HTR-8/SVneo (cell line): ENCODE data around the gene AQP5.

ENCODE experiments used
- DNase-seq: peaks from one replicate; pipeline ENCODE4 v3.0.0; 2011; ENCODE audit warnings: low spot score, mixed read lengths; ENCODE audit not compliant: insufficient read length
- FAIRE-seq: peaks from 2 replicates; lab custom pipeline; 2011; peaks lifted over from hg19 to GRCh38; lab: Jason Lieb, UNC

The AQP5 gene

DNA sequence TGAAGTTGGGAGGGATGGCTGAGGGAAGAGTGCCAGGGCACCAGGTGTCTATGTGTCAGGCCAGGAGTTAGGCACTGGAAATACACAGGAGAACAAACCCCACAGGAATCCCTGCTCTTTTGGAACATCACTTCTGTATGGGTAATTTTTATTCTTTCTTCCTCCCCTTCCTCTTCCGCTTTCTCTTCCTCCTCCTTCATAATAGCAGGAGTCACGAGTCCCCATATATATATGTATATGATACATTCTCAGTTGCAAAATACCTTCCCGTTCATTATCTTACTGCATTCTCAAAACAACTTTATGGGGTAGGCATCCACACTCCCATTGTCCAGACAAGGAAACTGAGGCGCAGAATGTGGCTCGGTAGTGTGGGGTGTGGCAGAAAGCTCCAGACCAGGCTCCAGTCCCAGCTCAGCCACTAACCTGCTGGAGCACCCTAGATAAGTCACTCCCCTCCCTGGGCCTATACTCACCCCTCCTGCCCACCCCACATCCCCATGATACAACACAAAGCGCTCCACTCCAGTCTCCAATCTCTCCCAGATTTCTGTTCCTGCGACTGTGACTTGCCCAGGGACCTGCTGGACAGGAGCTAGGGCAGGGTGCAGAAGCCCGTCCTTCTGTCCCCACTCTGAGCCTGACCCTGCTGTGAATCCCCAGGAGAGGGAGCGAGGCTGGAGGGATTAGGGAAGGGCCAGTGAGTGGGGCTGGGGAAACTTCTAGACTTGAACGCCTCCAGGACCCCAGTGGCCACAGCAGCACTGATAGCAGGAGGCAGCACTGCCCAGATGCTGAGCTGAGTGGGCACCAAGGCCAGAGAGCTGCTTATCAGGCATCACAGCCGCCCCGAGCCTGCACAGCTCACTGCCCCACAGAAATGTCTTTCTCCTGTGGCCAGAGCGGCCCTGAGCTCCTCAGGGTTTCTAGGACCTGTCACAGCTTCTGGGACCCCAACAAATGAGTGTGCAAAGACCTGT is 12.5 kb upstream of the AQP5 start:
- DNase-seq (no peak), FAIRE-seq (no peak)

DNA sequence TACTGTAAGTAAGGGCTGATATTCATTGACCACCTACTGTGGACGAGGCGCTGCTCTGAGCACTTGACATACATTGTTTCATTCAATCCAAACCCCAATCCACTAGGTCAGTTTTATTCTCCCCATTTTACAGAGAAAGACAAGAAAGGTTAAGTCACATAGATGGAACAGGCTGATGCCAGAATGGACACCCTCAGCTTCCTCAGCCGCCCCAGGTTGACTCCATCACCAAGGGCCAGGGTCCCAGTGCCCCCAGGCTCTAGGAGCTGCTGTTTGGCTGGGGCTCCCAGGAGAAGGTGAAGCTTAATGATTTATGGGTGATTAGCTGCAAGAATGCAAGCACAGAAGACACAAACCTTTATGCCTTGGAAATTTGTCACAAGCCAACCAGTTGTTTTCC is 11.8 kb upstream of the AQP5 start:
- FAIRE-seq = no peak
- DNase-seq = no peak

DNA sequence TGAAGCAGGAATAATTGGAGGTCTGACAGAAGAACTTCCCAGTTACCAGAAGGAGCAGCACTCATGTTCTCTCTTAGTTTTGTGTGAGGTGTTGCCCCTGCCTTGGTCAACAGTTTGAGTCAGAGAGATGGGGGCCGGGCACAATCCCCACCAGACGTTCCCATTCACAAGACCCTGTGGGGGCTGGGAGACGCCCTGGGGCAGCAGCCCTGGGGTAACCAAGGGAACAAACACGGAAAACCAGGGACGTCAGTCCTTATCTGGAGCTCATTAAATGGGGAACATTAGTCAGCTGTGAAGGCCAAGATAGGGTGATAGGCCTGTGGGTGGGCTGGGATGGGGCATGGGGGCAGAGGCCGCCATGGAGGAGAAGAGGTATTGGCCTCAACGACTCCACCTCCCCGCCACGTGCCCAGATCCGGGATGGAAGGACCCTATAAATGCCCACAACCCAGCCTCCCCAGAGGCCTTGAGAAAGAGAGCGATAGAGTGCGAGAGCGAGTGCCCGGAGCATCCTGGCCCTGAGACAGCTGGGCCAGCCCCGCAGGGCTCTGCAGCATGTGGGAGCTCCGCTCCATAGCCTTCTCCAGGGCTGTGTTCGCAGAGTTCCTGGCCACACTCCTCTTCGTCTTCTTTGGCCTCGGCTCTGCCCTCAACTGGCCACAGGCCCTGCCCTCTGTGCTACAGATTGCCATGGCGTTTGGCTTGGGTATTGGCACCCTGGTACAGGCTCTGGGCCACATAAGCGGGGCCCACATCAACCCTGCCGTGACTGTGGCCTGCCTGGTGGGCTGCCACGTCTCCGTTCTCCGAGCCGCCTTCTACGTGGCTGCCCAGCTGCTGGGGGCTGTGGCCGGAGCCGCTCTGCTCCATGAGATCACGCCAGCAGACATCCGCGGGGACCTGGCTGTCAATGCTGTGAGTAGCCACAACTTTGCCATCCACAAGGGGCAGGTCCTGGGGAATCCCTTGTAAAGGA is 11.1 kb upstream of the AQP5 start, which contains the start of gene AQP2:
AQP2 (plus strand) TSS at position 465 of the 979 bp plus-strand sequence; CDS start at position 559, 94 bp downstream.
- FAIRE-seq = no peak
- no peak for DNase-seq

DNA sequence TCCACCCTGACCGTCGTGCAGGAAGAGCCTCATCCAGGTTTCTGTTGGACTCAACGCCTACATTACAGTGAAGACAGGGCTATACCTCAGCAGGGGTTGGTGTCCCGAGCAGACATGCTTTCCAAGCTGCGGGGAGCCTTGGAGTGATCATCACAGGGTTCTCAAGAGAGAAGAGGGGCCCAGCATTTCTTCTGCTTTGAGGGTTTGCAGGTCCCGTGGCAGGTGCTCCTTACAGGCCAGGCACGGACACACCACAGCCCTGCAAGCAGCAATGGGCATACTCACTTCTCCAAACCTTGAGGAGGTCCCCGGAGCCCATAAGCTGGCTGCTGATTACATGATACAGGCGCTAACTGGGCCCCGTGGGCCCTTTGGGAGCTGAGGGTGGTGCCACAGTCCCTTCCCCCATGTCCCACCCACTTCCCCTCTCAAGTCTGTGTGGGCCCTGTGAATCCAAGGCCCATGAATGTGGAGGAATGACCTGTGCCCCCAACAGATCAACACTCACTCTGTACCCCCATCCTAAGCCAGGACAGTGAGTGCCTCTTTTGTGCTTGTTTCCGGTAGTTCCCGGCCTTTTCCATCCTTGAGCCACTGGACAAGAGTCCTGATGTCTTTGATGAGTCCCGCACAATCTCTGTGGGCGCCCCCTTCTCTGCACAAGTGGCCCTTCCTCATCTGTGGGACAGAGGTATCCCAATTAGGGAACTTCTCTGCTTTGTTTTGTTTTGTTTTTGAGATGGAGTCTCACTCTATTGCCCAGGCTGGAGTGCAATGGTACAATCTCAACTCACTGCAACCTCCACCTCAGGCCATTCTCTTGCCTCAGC is 10.0 kb upstream of the AQP5 start:
- no peak for FAIRE-seq
- DNase-seq = no peak

DNA sequence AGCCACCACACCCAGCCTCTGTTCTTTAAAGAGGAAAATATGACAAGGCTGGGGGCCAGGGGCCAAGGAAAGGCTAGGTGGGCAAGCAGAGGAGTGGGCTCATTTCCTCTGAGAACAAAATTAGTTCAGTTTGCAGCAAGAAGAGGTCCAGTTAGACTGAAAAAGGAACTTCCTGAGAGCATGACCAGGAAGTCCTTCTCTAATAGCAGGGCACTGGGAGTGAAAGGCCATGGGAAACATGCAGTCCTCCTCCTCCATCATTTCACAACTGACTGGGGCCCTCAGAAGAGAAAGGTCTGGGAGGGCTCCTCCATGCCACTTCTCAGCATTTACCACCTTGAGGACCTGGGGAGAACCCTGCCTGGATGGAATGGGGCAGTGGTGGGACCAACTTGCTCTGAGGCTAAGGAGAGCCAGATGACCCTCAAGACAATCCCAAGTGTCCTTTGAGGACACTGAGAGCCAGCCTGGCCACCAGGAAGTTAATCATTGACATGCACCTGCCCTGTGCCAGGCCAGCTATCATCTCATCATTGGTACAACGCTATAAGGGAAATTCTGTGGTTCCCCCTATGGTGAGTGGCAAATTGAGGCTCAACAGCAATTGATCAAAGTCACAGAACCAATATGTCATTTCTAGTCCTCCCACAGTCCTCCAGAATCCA is 9.1 kb upstream of the AQP5 start:
- FAIRE-seq = no peak
- DNase-seq = no peak

DNA sequence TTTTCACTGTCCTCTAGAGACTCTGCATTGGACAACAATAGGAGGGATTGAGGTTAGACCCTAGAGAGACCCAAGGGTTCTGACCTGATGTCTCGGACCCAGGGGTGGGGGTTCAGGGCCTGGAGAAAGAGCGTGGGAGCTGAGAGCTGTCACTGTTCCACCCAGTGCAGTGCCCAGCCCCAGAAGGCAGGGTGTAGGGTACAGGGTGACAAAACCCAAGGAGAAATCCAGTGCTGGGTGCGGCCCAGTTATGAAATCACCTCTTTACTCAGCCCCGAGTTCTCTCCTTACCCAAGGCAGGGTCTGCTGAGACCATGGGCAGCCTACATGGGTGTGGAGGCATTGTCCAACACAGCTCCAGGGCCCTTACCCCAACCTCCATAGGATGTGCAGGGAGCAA is 8.5 kb upstream of the AQP5 start:
- DNase-seq (no peak), FAIRE-seq (no peak)

DNA sequence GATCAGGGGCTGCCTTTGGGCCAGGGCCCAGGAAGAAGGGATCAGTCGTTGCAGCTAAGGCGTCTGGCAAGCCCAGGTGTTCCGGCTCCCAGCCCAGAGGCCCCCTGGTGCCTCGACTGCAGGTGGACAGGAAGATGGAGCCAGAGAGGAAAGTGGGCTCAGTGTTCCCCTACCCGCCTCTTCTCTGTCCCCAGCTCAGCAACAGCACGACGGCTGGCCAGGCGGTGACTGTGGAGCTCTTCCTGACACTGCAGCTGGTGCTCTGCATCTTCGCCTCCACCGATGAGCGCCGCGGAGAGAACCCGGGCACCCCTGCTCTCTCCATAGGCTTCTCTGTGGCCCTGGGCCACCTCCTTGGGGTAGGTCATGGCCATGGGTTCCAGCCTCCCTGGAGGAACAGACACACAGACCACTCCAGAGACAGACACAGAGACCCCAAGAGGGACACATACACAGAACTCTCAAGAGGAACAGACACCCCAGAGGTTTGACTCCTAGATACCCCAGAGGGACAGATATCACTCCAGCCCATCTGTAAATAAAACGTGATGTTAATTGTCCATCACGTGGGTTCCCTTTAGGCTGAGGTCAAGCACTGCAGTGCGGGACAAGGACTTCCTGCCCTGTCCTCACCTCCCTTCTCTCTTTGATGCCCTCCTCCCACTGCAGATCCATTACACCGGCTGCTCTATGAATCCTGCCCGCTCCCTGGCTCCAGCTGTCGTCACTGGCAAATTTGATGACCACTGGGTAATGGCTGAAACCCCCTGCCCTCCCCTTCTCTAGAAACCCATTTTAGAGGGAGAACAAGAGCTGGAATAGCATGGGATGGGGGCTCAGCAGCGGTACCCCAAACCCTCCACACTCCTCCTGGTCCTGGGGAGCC is 7.5 kb upstream of the AQP5 start:
- peak; percentile 28 for FAIRE-seq
- no peak for DNase-seq

DNA sequence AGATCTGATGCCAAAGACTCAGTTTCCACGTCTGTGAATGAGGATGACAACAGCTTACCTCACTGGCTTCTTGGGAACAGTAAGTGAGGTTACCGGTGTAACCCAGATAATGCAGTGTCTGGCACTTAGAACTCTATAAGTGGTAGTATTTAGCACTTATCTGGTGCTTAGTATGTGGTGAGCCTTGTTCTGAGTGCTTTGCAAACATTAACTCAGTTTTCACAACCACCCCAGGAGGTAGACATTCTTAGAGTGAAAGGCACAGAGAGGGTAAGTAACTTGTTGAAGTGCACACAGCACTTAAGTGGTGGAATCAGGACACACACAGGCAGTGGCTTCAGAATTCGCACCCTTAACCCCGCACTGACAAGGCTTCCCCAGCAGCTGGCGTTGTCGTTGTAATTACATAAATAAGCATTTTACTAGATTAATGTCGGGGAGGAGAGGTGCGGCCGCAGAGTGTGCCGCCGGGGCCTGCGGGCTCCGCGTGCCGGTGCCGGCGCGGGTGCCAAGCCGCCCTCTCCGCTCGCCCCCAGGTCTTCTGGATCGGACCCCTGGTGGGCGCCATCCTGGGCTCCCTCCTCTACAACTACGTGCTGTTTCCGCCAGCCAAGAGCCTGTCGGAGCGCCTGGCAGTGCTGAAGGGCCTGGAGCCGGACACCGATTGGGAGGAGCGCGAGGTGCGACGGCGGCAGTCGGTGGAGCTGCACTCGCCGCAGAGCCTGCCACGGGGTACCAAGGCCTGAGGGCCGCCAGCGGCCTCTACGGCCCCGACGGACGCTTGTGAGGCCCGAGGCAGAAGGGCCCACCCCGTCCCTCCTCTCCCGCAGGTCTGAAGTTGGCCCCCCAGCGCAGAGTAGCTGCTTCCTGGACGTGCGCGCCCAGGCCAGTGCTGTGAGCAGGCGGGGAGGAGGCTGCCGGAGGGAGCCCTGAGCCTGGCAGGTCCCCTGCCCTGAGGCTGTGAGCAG is 6.5 kb upstream of the AQP5 start:
- no peak for DNase-seq
- no peak for FAIRE-seq

DNA sequence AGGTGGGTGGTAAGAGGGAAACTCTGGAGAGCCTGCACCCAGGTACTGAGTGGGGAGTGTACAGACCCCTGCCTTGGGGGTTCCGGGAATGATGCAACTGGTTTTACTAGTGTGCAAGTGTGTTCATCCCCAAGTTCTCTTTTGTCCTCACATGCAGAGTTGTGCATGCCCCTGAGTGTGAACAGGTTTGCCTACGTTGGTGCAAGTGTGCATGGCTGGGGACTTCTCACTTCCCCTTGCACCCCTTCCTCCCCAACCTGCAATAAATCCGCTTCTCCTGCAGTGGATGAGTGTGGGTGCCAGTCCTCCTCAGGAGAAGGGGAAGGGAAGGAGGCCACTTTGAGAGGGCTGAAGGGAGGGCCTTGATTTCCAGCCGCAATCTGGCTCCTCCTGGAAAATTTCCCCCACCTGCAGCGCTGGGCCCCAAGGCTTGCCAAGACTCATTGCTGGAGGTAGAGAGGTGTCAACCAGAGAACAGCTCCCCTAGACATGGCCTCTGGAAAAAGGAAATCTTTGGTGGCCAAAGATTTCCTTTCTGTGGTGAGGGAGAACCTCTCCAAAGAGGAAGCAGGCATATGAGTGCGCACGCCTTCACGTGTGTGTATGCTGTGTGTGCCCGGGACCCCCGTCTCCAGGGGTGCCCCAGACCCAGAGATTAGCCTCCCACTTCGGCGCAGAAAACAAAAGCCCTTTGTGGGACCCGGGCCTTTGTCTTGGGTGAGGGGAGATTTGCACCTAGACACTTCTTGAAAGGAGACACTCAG is 5.6 kb upstream of the AQP5 start:
- DNase-seq = no peak
- no peak for FAIRE-seq

DNA sequence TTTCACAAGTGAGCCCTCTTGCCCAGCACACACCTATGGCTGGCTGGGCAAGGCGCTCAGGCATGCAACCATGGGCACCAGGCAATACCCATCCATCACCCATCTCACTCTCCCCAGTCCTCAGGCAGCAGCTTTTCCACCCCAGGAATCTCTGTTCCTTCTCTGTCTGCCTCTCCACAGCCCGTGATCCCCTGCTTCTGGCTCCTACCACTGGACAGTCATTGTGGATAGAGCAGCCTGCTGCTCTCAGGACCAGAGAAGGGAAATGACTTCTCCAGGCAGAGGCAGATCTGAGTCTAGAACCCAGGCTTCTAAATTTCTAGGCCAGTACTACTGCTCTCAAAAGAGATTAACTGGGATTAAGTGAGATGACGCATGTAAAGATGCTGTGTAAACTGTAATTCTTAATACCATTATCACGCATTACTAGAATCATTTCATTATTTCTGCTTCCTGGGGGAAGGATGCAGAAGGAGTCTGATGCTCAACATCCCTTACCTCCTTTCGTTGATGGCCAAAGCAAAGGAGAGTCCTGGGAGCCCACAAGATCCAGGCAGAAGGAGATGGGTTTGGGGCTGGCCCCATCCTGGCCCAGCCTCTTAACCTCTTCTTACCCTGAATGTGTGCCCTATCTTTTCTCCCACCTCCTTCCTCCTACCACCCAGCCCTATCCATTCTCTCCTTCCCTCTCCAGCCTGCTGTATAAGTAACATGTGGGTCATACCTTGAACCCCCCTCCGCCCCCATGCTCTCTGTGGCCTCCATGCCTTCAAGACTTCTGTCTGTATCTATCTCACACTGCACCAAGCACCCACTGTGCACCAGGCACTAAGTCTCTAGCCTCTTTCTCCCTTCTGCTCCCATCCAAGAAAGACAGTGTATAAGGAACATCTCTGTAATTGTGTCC is 4.8 kb upstream of the AQP5 start:
- FAIRE-seq = no peak
- DNase-seq = no peak

DNA sequence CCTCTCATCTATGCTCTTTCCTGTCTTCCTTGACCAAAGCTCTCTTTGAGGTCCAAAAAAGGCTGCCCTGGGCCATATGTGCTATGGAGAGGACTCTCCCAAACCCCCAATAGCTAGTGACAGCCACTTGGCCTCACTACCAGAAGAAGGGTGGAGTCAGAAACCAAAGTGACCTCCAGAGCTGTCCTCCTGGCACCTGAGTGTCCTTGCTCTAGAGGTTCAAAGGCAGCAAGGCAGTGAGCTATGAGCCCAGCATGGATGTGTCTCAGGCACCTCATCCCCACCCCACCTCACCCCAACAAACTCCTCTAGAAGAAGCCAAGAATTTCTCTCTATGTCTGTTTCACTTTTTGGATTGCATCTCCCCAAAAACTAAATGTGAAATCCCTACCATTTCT is 4.1 kb upstream of the AQP5 start:
- no peak for FAIRE-seq
- DNase-seq = no peak

DNA sequence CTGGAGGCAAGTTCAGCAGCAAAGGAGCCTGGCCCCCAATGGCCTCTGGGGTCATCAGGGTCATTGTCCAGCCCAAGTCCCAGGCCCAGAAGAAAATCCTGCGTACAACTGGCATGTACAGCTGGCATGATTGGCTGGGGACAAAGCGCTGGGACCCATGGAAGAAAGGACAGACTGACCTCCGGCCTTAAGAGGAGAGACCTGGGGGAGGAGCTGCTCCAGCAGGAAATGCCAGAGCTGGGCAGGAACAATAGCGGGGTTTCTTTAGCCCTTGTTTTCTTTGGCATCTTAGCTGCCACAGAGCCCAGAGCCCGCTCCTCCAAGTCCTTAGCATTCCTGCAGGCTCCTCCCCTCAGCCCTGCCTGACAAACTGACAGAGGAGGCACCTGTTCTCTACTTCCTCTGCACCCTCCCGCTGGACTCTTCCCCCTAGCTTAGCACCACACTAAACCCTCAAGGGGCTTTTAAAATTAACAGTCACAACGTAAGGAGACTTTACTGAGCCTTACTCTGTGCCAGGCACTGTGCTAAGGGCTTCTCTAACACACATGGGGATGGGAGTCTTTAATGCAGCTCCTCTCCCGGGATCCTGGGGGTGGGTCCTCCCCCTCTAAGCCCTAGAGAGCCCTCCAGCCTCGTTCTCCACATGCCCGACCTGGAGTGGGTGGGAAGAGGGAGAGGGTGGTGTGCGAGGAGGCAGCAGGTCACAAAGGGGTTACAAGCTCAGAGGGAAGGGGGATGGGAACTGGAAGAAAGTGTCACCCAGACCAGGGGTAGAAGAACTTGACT is 1.8 kb upstream of the AQP5 start:
- DNase-seq = peak; percentile 74
- FAIRE-seq = no peak

DNA sequence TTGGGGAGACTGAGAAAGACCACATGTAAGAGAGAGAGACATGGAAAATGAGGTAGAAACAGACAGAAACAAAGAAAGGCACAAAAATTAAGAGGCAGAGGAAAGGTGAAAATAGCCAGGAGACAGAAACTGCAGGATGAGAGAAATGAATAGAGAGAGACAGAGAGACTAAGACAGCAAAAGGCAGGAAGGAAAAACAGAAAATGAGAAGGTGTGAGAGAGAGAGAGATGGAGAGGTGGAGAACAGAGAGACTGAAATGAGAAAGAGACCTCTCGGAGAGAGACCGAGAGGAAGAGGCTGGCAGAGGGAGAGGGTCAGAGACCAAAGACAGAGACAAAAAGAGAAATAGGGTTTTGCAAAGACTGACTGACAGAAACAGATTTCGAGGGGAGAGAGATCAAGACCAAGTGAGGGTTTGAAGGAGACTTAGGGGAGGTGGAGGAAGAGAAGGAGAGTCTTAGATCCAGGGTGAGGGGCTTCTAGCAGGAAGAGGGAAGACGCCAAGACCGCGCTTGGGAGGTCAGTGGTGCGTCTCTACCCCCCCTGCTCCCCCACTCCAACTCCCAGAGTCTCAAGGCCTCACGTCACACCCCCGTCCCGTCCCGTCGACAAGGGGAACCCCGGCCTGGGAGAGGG is 1.1 kb upstream of the AQP5 start:
- no peak for FAIRE-seq
- no peak for DNase-seq

DNA sequence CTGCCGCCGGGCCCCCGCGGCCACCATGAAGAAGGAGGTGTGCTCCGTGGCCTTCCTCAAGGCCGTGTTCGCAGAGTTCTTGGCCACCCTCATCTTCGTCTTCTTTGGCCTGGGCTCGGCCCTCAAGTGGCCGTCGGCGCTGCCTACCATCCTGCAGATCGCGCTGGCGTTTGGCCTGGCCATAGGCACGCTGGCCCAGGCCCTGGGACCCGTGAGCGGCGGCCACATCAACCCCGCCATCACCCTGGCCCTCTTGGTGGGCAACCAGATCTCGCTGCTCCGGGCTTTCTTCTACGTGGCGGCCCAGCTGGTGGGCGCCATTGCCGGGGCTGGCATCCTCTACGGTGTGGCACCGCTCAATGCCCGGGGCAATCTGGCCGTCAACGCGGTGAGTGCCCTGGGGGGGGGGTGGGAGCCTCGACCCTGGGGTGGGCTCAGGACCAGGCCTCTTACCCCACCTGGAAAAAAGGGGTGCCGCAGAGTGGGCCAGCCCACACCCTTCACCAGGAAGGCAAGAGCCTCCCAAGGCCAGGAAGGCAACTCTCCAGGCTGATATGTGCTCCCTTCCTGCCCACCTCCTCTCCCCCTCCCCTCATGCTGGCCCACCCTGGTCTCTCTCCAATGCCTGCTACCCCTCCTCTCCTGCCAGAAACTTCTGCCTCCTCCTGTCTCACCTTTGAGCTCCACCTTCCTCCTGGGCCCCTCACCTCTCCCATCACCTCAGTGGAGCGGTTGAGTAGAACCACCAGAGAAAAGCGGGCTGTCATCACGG is 507 bp downstream of the AQP5 start:
- no peak for DNase-seq
- FAIRE-seq = no peak
